Measurements from ENCODE around the gene CDX4. TPM values are rescaled to one million over a fixed set of nuclear protein-coding genes. Genes with fewer than 3 reads are reported as not detected.

Gene CDX4
- total RNA-seq (2022; extraction: Qiagen RNA extraction), result not detected in 5 replicates

GRCh38 chrX:73446831-73447230 lies at the start of gene CDX4:
Gene CDX4, plus strand, starts transcription at chrX:73447053. Its CDS starts 201 bp downstream, at chrX:73447254.

Other genes with a start within 250 kb of the CDX4 start
- 0.94 to 1.1 TPM (median 1.0 TPM) in 5 replicates for gene NAP1L2, start 232.2 kb upstream of the CDX4 start, total RNA-seq (2022; extraction: Qiagen RNA extraction)
- 4.0 to 5.5 TPM (median 4.5 TPM) in 5 replicates for gene CHIC1, start 116.1 kb downstream of the CDX4 start, total RNA-seq (2022; extraction: Qiagen RNA extraction)